ENCODE measurements around the gene RTCA.

The RTCA gene

DNA sequence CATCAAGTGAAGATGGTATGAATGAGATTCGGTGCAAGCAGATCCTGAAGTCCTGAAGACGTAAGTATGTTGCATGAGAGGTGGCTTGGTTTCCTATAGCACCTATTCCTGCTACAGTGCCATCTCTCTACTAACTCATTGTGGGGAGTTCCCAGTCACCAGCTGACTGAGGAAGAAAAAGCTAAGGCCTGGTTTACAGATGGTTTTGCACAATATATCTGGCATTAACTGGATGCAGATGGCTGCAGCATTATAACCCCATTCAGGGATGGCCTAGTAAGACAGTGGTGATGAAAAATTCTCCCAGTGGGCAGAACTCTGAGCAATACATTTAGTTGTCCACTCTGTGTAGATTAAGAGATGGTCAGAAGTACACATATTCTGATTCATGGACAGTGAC lies 36.7 kb downstream of the RTCA start:
- no peak overlapping the region for H3K4me3 ChIP-seq
- H3K9me3 ChIP-seq = no peaks in the 10 kb centered on the region
- H3K27me3 ChIP-seq = no peaks in the 10 kb centered on the region
- no peak overlapping the region for H3K27ac ChIP-seq
- TF ChIP-seq Cebpa-rat (IDR thresholded peaks at IDR 0.05) = no peak
- H3K36me3 ChIP-seq = no peaks in the 10 kb centered on the region
- no peaks in the 10 kb centered on the region for H4K20me1 ChIP-seq
- H3K9ac ChIP-seq = no peak overlapping the region
- no peaks in the 10 kb centered on the region for H3K4me1 ChIP-seq
- H3K4me2 ChIP-seq = no peak overlapping the region

DNA sequence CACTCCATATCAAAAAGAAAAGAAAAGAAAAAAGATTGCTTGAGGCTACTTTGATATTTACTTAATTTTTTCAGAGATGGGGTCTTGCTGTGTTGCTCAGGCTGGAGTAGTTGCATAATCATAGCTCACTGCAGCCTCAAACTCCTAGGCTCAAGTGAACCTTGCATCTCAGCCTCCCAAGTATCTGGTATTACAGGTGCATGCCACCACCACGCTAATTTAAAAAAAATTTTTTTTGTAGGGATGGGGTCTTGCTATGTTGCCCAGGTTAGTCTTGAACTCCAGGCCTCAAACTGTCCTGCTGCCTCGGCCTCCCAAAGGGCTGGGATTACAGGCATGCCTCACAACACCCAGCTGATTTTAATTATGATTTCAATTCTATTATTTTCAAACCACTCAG lies 38.2 kb downstream of the RTCA start:
- Histone ChIP-seq H4K20me1 (no peaks in the 10 kb centered on the region), H3K27me3 (no peaks in the 10 kb centered on the region), H3K4me1 (no peaks in the 10 kb centered on the region), H3K4me3 (no peak overlapping the region), H3K9me3 (peaks cover under 1% of the 10 kb centered on the region; the same call in 1 of the 2 replicates), H3K4me2 (no peak overlapping the region), H3K36me3 (no peaks in the 10 kb centered on the region), H3K27ac (no peak overlapping the region), H3K9ac (no peak overlapping the region)
- no peak for TF ChIP-seq Cebpa-rat (IDR thresholded peaks at IDR 0.05)

DNA sequence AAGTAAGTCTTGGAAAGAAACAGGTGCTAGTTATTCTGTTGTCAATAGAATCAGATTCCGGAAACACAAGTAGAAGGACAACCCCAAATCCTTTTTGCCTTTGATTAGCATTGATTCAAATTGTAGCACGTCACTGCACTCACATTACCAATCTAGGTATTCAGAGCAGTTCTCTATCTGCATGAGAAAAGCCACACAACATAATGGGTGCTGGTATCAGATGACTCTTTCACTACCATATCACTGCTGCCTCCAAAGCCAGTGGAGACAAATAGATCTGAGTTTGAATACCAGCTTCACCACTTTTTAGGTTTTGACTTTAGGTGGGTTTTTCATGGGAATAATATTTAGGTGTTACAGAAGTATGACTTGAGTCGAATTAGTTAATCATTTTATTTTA lies 38.9 kb downstream of the RTCA start:
- no peak overlapping the region for H3K27ac ChIP-seq
- no peak overlapping the region for H3K4me3 ChIP-seq
- no peak overlapping the region for H3K4me2 ChIP-seq
- no peaks in the 10 kb centered on the region for H4K20me1 ChIP-seq
- no peaks in the 10 kb centered on the region for H3K4me1 ChIP-seq
- no peaks in the 10 kb centered on the region for H3K36me3 ChIP-seq
- no peak overlapping the region for H3K9ac ChIP-seq
- no peak for TF ChIP-seq Cebpa-rat (IDR thresholded peaks at IDR 0.05)
- H3K27me3 ChIP-seq = no peaks in the 10 kb centered on the region
- H3K9me3 ChIP-seq = peaks cover 6% of the 10 kb centered on the region

DNA sequence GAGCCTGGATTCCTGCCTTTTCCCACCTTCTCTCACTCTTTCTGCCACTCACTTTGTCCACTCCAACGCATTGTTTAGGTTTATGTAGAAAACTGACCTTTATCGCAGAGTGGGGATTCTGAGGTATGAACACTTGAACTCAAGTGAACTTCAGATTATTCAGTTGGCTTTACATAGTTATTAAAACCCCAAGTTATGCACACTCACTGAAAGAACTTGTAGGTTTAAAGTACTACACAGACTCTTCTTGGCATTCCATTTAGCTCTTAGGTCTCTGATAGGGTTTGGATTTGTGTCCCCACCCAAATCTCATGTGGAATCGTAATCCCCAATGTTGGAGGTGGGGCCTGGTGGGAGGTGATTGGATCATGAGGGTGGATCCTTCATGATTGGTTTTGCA lies 39.9 kb downstream of the RTCA start:
- Histone ChIP-seq H4K20me1 (no peaks in the 10 kb centered on the region), H3K27me3 (no peaks in the 10 kb centered on the region), H3K36me3 (no peaks in the 10 kb centered on the region), H3K27ac (no peak overlapping the region), H3K9ac (no peak overlapping the region), H3K4me2 (no peak overlapping the region), H3K9me3 (peaks cover 6% of the 10 kb centered on the region), H3K4me1 (no peaks in the 10 kb centered on the region), H3K4me3 (no peak overlapping the region)
- no peak for TF ChIP-seq Cebpa-rat (IDR thresholded peaks at IDR 0.05)

GRCh38 chr1:100306735-100307313 lies 40.8 kb downstream of the RTCA start:
- H3K9me3 ChIP-seq = peaks cover 6% of the 10 kb centered on the region
- H3K27ac ChIP-seq = no peak overlapping the region
- no peaks in the 10 kb centered on the region for H4K20me1 ChIP-seq
- no peak overlapping the region for H3K4me3 ChIP-seq
- no peak overlapping the region for H3K9ac ChIP-seq
- H3K4me2 ChIP-seq = no peak overlapping the region
- no peaks in the 10 kb centered on the region for H3K27me3 ChIP-seq
- no peaks in the 10 kb centered on the region for H3K4me1 ChIP-seq
- H3K36me3 ChIP-seq = no peaks in the 10 kb centered on the region
- TF ChIP-seq Cebpa-rat (IDR thresholded peaks at IDR 0.05) = no peak

DNA sequence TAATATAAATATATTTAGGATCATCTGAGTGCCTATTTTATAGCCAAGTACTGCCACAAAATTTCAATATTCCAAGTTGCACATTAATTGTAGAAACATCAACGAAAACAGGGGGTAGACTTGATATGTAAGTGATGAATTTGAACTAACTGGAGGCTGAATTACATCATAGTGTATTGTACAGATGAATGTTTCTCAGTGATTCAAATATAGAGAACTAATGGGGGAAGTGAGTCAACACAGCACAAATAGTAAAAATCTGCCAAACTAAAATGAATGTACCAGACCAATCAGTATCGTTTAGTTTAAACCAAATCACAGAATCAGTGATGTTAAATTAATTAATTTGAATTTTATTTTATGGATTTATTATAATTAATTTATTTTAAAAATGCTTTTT lies 42.8 kb downstream of the RTCA start:
- H4K20me1 ChIP-seq = no peaks in the 10 kb centered on the region
- no peak for TF ChIP-seq Cebpa-rat (IDR thresholded peaks at IDR 0.05)

GRCh38 chr1:100309863-100310262 lies 43.8 kb downstream of the RTCA start:
- no peak overlapping the region for H3K9ac ChIP-seq
- no peak overlapping the region for H3K4me2 ChIP-seq
- H3K9me3 ChIP-seq = peaks cover 6% of the 10 kb centered on the region
- H3K4me1 ChIP-seq = no peaks in the 10 kb centered on the region
- H4K20me1 ChIP-seq = no peaks in the 10 kb centered on the region
- no peak for TF ChIP-seq Cebpa-rat (IDR thresholded peaks at IDR 0.05)
- H3K4me3 ChIP-seq = no peak overlapping the region
- no peaks in the 10 kb centered on the region for H3K27me3 ChIP-seq
- H3K27ac ChIP-seq = no peak overlapping the region
- H3K36me3 ChIP-seq = no peaks in the 10 kb centered on the region

More for the DNA sequence above, 42.8 kb downstream of the RTCA start:
- Histone ChIP-seq H3K36me3 (no peaks in the 10 kb centered on the region), H3K4me3 (no peak overlapping the region), H3K4me1 (no peaks in the 10 kb centered on the region), H3K9ac (no peak overlapping the region), H3K9me3 (peaks cover 6% of the 10 kb centered on the region), H3K27me3 (no peaks in the 10 kb centered on the region), H3K4me2 (no peak overlapping the region), H3K27ac (no peak overlapping the region)

- Histone ChIP-seq H3K4me2 (no peak overlapping the region), H3K4me1 (no peaks in the 10 kb centered on the region), H3K27ac (no peak overlapping the region), H3K27me3 (no peaks in the 10 kb centered on the region), H4K20me1 (no peaks in the 10 kb centered on the region), H3K9ac (no peak overlapping the region), H3K4me3 (no peak overlapping the region), H3K9me3 (peaks cover 27% of the 10 kb centered on the region), H3K36me3 (no peaks in the 10 kb centered on the region)
- no peak for TF ChIP-seq Cebpa-rat (IDR thresholded peaks at IDR 0.05)
Observed at GRCh38 chr1:100313382-100313781, 47.4 kb downstream of the RTCA start.

GRCh38 chr1:100316622-100317021 lies 50.6 kb downstream of the RTCA start:
- Histone ChIP-seq H3K4me3 (no peak overlapping the region), H3K9me3 (peaks cover 37% of the 10 kb centered on the region)
- TF ChIP-seq Cebpa-rat (IDR thresholded peaks at IDR 0.05) = no peak

DNA sequence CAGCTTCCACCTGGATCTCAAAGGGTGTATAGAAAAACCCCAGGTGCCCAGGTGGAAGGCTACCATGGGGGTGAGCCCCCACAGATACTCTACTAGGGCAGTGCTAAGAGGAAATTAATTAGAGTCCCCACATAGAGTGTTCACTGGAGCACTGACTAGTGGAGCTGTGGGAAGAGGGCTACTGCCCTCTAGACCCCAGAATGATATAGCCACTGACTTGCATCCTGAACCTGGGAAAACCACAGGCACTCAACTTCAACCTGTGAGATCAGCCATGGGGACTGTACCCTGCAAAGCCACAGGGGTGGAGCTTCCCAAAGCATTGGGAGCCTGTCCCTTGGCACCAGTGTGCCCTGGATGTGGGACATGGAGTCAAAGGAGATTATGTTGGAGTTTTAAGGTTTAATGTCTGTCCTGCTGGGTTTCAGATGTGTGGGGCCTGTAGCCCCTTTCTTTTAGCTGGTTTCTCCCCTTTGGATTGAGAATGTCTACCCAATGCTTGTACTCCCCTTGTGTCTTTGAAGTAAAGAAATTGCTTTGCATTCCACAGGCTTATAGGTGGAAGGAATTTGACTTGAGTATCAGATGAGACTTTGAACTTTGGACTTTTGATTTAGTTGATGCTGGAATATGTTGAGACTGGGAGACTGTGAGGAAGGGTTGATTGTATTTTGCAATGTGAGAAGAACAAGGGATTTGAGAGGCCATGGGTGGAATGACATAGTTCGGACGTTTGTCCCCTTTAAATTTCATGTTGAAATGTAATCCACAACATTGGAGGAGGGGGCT lies 54.5 kb downstream of the RTCA start:
- no peaks in the 10 kb centered on the region for H3K36me3 ChIP-seq
- H3K9me3 ChIP-seq = peaks cover 32% of the 10 kb centered on the region
- no peaks in the 10 kb centered on the region for H3K27me3 ChIP-seq
- no peak overlapping the region for H3K4me3 ChIP-seq
- no peak overlapping the region for H3K9ac ChIP-seq
- H3K27ac ChIP-seq = no peak overlapping the region
- H3K4me1 ChIP-seq = no peaks in the 10 kb centered on the region
- no peaks in the 10 kb centered on the region for H4K20me1 ChIP-seq
- no peak overlapping the region for H3K4me2 ChIP-seq
- TF ChIP-seq Cebpa-rat (IDR thresholded peaks at IDR 0.05) = no peak

More at GRCh38 chr1:100316622-100317021, 50.6 kb downstream of the RTCA start:
- H3K9ac ChIP-seq = no peak overlapping the region
- no peaks in the 10 kb centered on the region for H3K4me1 ChIP-seq
- H3K27ac ChIP-seq = no peak overlapping the region
- H4K20me1 ChIP-seq = no peaks in the 10 kb centered on the region
- H3K4me2 ChIP-seq = no peak overlapping the region
- no peaks in the 10 kb centered on the region for H3K36me3 ChIP-seq
- no peaks in the 10 kb centered on the region for H3K27me3 ChIP-seq
